Measurements from ENCODE around the gene CDKN2B-AS1. TPM values are rescaled to one million over a fixed set of nuclear protein-coding genes. Genes with fewer than 3 reads are reported as not detected.

Gene CDKN2B-AS1
- total and polyA plus RNA-seq, 2 donors (not counting 1 experiment from before 2014, with no cell fraction given): 1.3 to 2.5 TPM

DNA sequence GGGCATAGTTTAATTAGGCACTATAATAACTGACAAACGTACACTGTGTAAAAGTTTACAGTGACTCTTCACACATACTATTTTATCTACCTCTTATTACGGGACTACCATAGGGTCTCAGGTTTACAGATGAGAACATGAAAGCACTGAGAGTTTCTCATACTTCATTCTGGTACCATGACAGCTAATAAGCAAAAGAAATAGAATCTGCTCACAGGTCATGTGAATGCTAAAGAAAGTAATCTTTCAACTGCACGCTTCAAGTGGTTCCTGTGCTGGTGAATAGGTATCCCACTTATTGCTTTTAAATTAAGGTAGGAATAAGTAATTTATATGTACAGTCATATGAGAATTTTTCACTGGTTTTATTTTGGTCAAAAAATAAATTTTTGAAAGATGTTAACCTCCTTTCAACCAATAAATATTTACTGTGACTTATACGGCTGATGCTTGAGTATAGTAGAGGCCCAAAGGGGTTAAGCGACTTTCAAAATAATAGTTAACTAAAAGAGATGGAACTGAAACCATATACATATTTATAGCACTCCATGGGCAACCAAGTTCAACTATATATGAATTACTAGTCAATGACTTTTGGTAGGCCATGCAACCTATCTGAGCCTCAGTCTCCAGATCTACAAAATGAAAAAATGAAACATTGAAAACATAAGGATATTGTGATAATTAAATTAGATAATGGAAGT is 8.5 kb upstream of the CDKN2B-AS1 start:
- H3K9ac ChIP-seq (ENCODE audit: low read length): no peak overlapping the region
- Mint-ChIP-seq H3K4me3 (no peak overlapping the region), H3K27ac (no peak overlapping the region), H3K27me3 (peaks cover 52% of the 10 kb centered on the region), H3K9me3 (ENCODE audit: insufficient read depth) (no peaks in the 10 kb centered on the region), H3K4me1 (peaks cover 9% of the 10 kb centered on the region)
- H3K79me2 ChIP-seq (ENCODE audit: control insufficient read depth, insufficient read depth, low read length): no peaks in the 10 kb centered on the region
- DNase-seq (no peak), ATAC-seq (ENCODE audit: low read depth) (no peak)
- peaks cover 0 to 11% (median 5%) of the 10 kb centered on the region in 3 donors for H3K9me3 ChIP-seq (ENCODE audit: control extremely low read depth in 1 of 3, control insufficient read depth in 2 of 3, insufficient read depth in 1 of 3, low read length in 2 of 3)
- intact Hi-C loops (cut with micrococcal nuclease): loop anchor here (1.0 kb wide), 1 partner anchor 8 kb away; no protein-coding TSS in a partner anchor
- H3K4me1 ChIP-seq (ENCODE audit: control insufficient read depth in 2 of 2, insufficient read depth in 2 of 2, low read length in 2 of 2): peaks cover 0 to 16% of the 10 kb centered on the region in 2 donors
- ChIA-PET CTCF (interaction anchor here (1.3 to 2.0 kb wide), 4 partner anchors 9 to 23 kb away, joined by 4 to 12 read pairs (median 5); partner anchors contain the start of genes CDKN2A, CDKN2B and CDKN2B-AS1), POLR2A (no interaction called here)
- no peak overlapping the region for H2AFZ ChIP-seq (ENCODE audit: insufficient read depth, low read depth, low read length, poor library complexity, severe bottlenecking)
- TF ChIP-seq, protein P1, sequence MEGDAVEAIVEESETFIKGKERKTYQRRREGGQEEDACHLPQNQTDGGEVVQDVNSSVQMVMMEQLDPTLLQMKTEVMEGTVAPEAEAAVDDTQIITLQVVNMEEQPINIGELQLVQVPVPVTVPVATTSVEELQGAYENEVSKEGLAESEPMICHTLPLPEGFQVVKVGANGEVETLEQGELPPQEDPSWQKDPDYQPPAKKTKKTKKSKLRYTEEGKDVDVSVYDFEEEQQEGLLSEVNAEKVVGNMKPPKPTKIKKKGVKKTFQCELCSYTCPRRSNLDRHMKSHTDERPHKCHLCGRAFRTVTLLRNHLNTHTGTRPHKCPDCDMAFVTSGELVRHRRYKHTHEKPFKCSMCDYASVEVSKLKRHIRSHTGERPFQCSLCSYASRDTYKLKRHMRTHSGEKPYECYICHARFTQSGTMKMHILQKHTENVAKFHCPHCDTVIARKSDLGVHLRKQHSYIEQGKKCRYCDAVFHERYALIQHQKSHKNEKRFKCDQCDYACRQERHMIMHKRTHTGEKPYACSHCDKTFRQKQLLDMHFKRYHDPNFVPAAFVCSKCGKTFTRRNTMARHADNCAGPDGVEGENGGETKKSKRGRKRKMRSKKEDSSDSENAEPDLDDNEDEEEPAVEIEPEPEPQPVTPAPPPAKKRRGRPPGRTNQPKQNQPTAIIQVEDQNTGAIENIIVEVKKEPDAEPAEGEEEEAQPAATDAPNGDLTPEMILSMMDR (IDR thresholded peaks at IDR 0.05): no peak
- no peak for TF ChIP-seq EZH2 (IDR thresholded peaks at IDR 0.05; ENCODE audit: borderline replicate concordance, insufficient read depth, low read depth, low read length, poor library complexity, severe bottlenecking)
- H3K4me2 ChIP-seq (replicated peaks; ENCODE audit: low read depth, low read length, poor library complexity, severe bottlenecking): no peak overlapping the region
- no peak overlapping the region for H3K4me3 ChIP-seq (ENCODE audit: control extremely low read depth in 1 of 5, extremely low read depth in 1 of 5, insufficient read depth in 1 of 5, low read depth in 2 of 5, low read length in 4 of 5)
- H4K20me1 ChIP-seq (ENCODE audit: control insufficient read depth, insufficient read depth, low read length, poor library complexity, severe bottlenecking): peaks cover 11% of the 10 kb centered on the region
- H3K36me3 ChIP-seq (replicated peaks in 1 of 2; ENCODE audit: control extremely low read depth in 1 of 2, control insufficient read depth in 1 of 2, extremely low read depth in 1 of 2, insufficient read depth in 2 of 2, low read length in 1 of 2): no peaks in the 10 kb centered on the region
- no peak overlapping the region for H3K27ac ChIP-seq (ENCODE audit: low read length in 2 of 2)
- H3K27me3 ChIP-seq (replicated peaks in 1 of 4; ENCODE audit: control extremely low read depth in 1 of 4, control insufficient read depth in 3 of 4, insufficient read depth in 4 of 4, low read length in 3 of 4): peaks cover 3 to 66% (median 25%) of the 10 kb centered on the region in 4 experiments
- WGBS (ENCODE audit: insufficient coverage): 80% methylated on average over 1 of the region's 5 CpGs
